Measurements from ENCODE around the gene EIF3A.
"Not testable (repeated sequence)": the region's sequence is repeated elsewhere in the genome, so short reads cannot be mapped to it uniquely, and the experiment has no call there.

EIF3A gene

DNA sequence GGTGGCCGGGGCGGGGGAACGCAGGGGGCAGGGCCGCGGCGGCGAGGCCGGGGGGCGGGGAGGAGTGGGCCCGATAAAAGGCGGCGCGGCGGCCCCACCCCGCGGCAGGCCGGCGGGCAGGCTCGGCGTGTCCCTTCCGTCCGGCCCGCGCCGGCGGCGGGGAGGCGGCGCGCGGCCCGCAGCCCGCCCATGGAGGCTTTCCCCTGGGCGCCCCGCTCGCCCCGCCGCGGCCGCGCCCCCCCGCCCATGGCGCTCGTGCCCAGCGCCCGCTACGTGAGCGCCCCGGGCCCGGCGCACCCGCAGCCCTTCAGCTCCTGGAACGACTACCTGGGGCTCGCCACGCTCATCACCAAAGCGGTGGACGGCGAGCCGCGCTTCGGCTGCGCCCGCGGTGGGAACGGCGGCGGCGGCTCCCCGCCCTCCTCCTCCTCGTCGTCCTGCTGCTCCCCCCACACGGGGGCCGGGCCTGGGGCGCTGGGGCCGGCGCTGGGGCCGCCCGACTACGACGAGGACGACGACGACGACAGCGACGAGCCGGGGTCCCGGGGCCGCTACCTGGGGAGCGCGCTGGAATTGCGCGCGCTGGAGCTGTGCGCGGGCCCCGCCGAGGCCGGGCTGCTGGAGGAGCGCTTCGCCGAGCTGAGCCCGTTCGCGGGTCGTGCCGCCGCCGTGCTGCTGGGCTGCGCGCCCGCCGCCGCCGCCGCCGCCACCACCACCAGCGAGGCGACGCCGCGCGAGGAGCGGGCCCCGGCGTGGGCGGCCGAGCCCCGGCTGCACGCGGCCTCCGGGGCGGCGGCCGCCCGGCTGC is 50.8 kb downstream of the EIF3A start, which contains the start of gene NANOS1:
NANOS1 (plus strand) TSS at position 102 of the 808 bp plus-strand sequence; CDS start at position 190, 88 bp downstream.
- no peak within 1 kb of the TSS for H3K27ac Mint-ChIP-seq (ENCODE audit: low read depth)
- H3K4me1 Mint-ChIP-seq, result peaks cover 7% of the 10 kb centered on the region
- H3K4me3 Mint-ChIP-seq, result peak within 1 kb of the TSS; percentile 82
- H3K9me3 Mint-ChIP-seq, result no peaks in the 10 kb centered on the region
- ATAC-seq (replicated peaks; ENCODE audit: extremely low read depth, poor library complexity, severe bottlenecking), result peak; percentile 26
- no peaks in the 10 kb centered on the region for H3K27me3 Mint-ChIP-seq
- peaks cover 19% of the 10 kb centered on the region for H3K36me3 Mint-ChIP-seq (ENCODE audit: insufficient read depth)
- no peak for DNase-seq (ENCODE audit: low spot score in 2 of 2)

DNA sequence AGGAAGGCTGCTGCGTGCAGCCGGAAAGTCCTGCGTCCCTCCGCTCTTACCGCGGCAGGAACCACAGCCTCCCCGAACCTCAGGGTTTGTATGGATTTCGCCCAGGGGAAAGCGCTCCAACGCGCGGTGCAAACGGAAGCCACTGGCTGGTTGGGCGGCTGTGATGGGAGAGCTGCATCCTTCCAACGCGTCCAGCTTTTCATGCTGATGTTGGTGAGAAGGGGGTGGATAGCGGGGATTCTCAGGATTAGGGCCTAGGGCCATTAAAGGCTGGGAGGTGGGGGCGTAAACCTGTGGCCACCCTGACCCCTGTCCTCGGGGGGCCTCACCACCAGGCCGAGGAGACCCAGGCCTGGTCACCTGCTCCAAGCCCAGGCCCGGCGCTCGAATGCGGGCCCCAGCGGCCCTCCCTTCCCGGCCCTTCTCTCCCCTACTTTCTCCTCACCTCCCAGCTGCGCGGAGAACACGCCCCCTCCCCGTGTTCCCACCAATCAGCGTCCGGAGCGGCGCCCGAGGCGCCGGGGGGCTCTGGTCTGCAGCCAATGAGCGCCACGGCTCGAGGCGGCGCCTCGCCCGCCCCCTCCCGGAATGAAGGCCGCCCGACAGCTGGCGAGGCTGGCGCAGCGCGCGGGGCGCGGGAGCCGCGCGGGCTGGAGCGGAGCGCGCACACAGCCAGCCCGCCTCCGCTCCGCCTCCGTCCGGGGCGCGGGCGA is 51.6 kb downstream of the EIF3A start:
- H3K36me3 Mint-ChIP-seq (ENCODE audit: insufficient read depth), result peaks cover 14% of the 10 kb centered on the region
- H3K9me3 Mint-ChIP-seq, result no peaks in the 10 kb centered on the region
- H3K27ac Mint-ChIP-seq (ENCODE audit: low read depth), result no peak overlapping the region
- ATAC-seq (replicated peaks; ENCODE audit: extremely low read depth, poor library complexity, severe bottlenecking) (peak; percentile 64), DNase-seq (ENCODE audit: low spot score in 2 of 2) (peak; percentile 56 to 60)
- H3K4me3 Mint-ChIP-seq, result peak overlapping the region; percentile 82
- H3K27me3 Mint-ChIP-seq, result no peaks in the 10 kb centered on the region
- peaks cover 7% of the 10 kb centered on the region for H3K4me1 Mint-ChIP-seq

DNA sequence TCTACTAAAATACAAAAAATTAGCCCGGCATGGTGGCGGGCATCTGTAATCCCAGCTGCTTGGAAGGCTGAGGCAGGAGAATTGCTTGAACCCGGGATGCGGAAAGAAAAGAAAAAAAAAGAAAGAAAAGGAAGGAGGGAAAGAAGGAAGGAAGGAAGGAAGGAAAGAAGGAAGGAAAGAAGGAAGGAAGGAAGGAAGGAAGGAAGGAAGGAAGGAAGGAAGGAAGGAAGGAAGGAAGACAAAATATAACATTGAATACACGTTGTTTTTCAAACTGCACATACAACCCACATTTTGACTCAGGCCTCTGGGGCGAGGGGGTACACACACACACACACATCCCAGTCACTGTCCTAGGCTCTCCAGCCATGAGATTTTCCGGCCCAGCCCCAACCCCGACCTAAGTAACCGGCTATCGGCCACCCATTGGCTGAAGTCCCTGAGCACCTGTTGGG is 52.1 kb downstream of the EIF3A start:
- not testable (repeated sequence) for H3K9me3 Mint-ChIP-seq; DNase-seq (ENCODE audit: low spot score in 2 of 2); H3K27ac Mint-ChIP-seq (ENCODE audit: low read depth); ATAC-seq (replicated peaks; ENCODE audit: extremely low read depth, poor library complexity, severe bottlenecking); H3K27me3 Mint-ChIP-seq; H3K4me1 Mint-ChIP-seq; H3K36me3 Mint-ChIP-seq (ENCODE audit: insufficient read depth)
- peak overlapping the region; percentile 82 for H3K4me3 Mint-ChIP-seq

GRCh38 chr10:119026301-119027110 is 54.1 kb downstream of the EIF3A start:
- ATAC-seq (replicated peaks; ENCODE audit: extremely low read depth, poor library complexity, severe bottlenecking) (no peak), DNase-seq (ENCODE audit: low spot score in 2 of 2) (no peak)
- H3K4me3 Mint-ChIP-seq, result no peak overlapping the region
- peaks cover 6% of the 10 kb centered on the region for H3K4me1 Mint-ChIP-seq
- no peaks in the 10 kb centered on the region for H3K27me3 Mint-ChIP-seq
- no peak overlapping the region for H3K27ac Mint-ChIP-seq (ENCODE audit: low read depth)
- no peaks in the 10 kb centered on the region for H3K9me3 Mint-ChIP-seq
- H3K36me3 Mint-ChIP-seq (ENCODE audit: insufficient read depth), result peaks cover 5% of the 10 kb centered on the region

DNA sequence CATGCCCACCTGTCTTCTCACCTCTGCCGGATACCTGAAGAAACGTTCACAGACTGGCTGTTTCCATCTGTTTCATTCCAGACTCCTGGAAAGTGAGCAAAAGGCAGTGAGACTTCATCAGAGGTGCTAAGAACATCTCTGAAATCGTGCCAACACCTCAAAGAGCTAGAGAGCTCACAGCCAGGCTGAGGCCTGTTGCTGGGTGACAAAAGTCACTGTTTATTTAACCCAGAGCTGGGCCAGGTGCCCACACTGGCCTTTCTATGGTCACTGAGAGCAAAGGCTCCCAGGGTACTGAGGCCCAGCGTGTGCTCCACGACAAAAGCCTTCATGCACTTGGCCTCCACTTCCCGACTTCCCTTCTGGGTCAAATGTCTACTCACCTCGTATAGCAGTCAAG is 54.8 kb downstream of the EIF3A start:
- Mint-ChIP-seq H3K4me1 (no peaks in the 10 kb centered on the region), H3K4me3 (no peak overlapping the region), H3K27ac (ENCODE audit: low read depth) (no peak overlapping the region), H3K9me3 (no peaks in the 10 kb centered on the region), H3K36me3 (ENCODE audit: insufficient read depth) (peaks cover 4% of the 10 kb centered on the region), H3K27me3 (no peaks in the 10 kb centered on the region)
- no peak for ATAC-seq (replicated peaks; ENCODE audit: extremely low read depth, poor library complexity, severe bottlenecking)
- no peak for DNase-seq (ENCODE audit: low spot score in 2 of 2)

- Mint-ChIP-seq H3K27ac (ENCODE audit: low read depth) (no peak overlapping the region), H3K9me3 (no peaks in the 10 kb centered on the region)
- DNase-seq (ENCODE audit: low spot score in 2 of 2), result no peak
Measured at GRCh38 chr10:119025336-119025735, 55.3 kb downstream of the EIF3A start.

GRCh38 chr10:119024882-119025281 is 55.7 kb downstream of the EIF3A start:
- DNase-seq (ENCODE audit: low spot score in 2 of 2) (no peak), ATAC-seq (replicated peaks; ENCODE audit: extremely low read depth, poor library complexity, severe bottlenecking) (no peak)
- Mint-ChIP-seq H3K36me3 (ENCODE audit: insufficient read depth) (peaks cover 3% of the 10 kb centered on the region), H3K4me3 (no peak overlapping the region), H3K9me3 (no peaks in the 10 kb centered on the region), H3K27me3 (no peaks in the 10 kb centered on the region), H3K4me1 (no peaks in the 10 kb centered on the region), H3K27ac (ENCODE audit: low read depth) (no peak overlapping the region)

More at GRCh38 chr10:119025336-119025735, 55.3 kb downstream of the EIF3A start:
- no peak for ATAC-seq (replicated peaks; ENCODE audit: extremely low read depth, poor library complexity, severe bottlenecking)
- Mint-ChIP-seq H3K4me3 (no peak overlapping the region), H3K4me1 (no peaks in the 10 kb centered on the region), H3K27me3 (no peaks in the 10 kb centered on the region), H3K36me3 (ENCODE audit: insufficient read depth) (peaks cover 3% of the 10 kb centered on the region)

DNA sequence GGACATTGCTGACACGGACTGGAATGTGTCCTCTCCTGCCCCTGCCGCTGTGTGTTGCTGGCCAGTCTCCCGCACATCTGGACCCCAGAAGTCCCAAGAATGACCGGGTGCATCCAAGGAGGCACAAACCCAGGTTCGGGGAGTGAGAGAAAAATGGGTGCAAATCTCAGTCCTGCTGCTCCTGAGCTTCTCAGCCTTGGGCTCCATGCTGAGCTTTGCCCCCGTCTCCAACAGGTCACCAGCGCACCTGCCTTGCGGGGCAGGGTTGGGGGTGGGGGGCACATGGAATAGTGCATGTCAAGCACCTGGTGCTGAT is 57.1 kb downstream of the EIF3A start:
- Mint-ChIP-seq H3K9me3 (no peaks in the 10 kb centered on the region), H3K27me3 (no peaks in the 10 kb centered on the region), H3K36me3 (ENCODE audit: insufficient read depth) (peaks cover 3% of the 10 kb centered on the region), H3K4me1 (no peaks in the 10 kb centered on the region), H3K4me3 (no peak overlapping the region), H3K27ac (ENCODE audit: low read depth) (no peak overlapping the region)
- ATAC-seq (replicated peaks; ENCODE audit: extremely low read depth, poor library complexity, severe bottlenecking) (no peak), DNase-seq (ENCODE audit: low spot score in 2 of 2) (no peak)

GRCh38 chr10:119022846-119023552 is 57.6 kb downstream of the EIF3A start:
- Mint-ChIP-seq H3K4me3 (no peak overlapping the region), H3K36me3 (ENCODE audit: insufficient read depth) (peaks cover 1% of the 10 kb centered on the region), H3K27me3 (no peaks in the 10 kb centered on the region), H3K4me1 (no peaks in the 10 kb centered on the region), H3K9me3 (no peaks in the 10 kb centered on the region), H3K27ac (ENCODE audit: low read depth) (no peak overlapping the region)
- ATAC-seq (replicated peaks; ENCODE audit: extremely low read depth, poor library complexity, severe bottlenecking), result no peak
- DNase-seq (ENCODE audit: low spot score in 2 of 2), result no peak

- Mint-ChIP-seq H3K27ac (ENCODE audit: low read depth) (no peak overlapping the region), H3K36me3 (ENCODE audit: insufficient read depth) (peaks cover 1% of the 10 kb centered on the region), H3K4me1 (no peaks in the 10 kb centered on the region), H3K4me3 (no peak overlapping the region), H3K9me3 (no peaks in the 10 kb centered on the region), H3K27me3 (peaks cover 8% of the 10 kb centered on the region)
- ATAC-seq (replicated peaks; ENCODE audit: extremely low read depth, poor library complexity, severe bottlenecking), result no peak
- DNase-seq (ENCODE audit: low spot score in 2 of 2), result no peak
Measured at GRCh38 chr10:119020627-119020946, 60.0 kb downstream of the EIF3A start.

- Mint-ChIP-seq H3K27me3 (peaks cover 55% of the 10 kb centered on the region), H3K9me3 (no peaks in the 10 kb centered on the region), H3K27ac (ENCODE audit: low read depth) (no peak overlapping the region), H3K4me1 (no peaks in the 10 kb centered on the region), H3K36me3 (ENCODE audit: insufficient read depth) (no peaks in the 10 kb centered on the region), H3K4me3 (no peak overlapping the region)
- ATAC-seq (replicated peaks; ENCODE audit: extremely low read depth, poor library complexity, severe bottlenecking) (no peak), DNase-seq (ENCODE audit: low spot score in 2 of 2) (no peak)
Measured at GRCh38 chr10:119007211-119007574, 73.4 kb downstream of the EIF3A start.

- ATAC-seq (replicated peaks; ENCODE audit: extremely low read depth, poor library complexity, severe bottlenecking) (no peak), DNase-seq (ENCODE audit: low spot score in 2 of 2) (no peak)
- H3K27ac Mint-ChIP-seq (ENCODE audit: low read depth), result no peak overlapping the region
- H3K4me3 Mint-ChIP-seq, result no peak overlapping the region
- peaks cover 60% of the 10 kb centered on the region for H3K27me3 Mint-ChIP-seq
- H3K36me3 Mint-ChIP-seq (ENCODE audit: insufficient read depth), result no peaks in the 10 kb centered on the region
- H3K4me1 Mint-ChIP-seq, result no peaks in the 10 kb centered on the region
- H3K9me3 Mint-ChIP-seq, result no peaks in the 10 kb centered on the region
Measured at GRCh38 chr10:119006451-119007210, 74.0 kb downstream of the EIF3A start.
